Keratinocyte (primary cell): Measurements from ENCODE around the gene NGEF. TPM values are rescaled to one million over a fixed set of nuclear protein-coding genes. Genes with fewer than 3 reads are reported as not detected.

Experiments used
- DNase-seq: peaks from one replicate; pipeline ENCODE4 v3.0.0-alpha.2; 2011; ENCODE audit warnings: low read depth, missing footprints, low spot score
- FAIRE-seq: peaks from 2 replicates; lab custom pipeline; 2011; peaks lifted over from hg19 to GRCh38; lab: Jason Lieb, UNC
- H2AFZ ChIP-seq: 2 replicates; pipeline ENCODE4 v1.6.0; 2012; ENCODE audit warnings: low read length, control low read depth, inconsistent platforms; ENCODE audit not compliant: control insufficient read depth
- H3K27ac ChIP-seq: 2 replicates; pipeline ENCODE4 v1.5.1; 2011; ENCODE audit warnings: low read length; ENCODE audit not compliant: control insufficient read depth, insufficient read depth
- H3K27me3 ChIP-seq: 3 replicates; pipeline ENCODE4 v1.6.0; 2011; ENCODE audit warnings: low read length; ENCODE audit not compliant: control insufficient read depth, insufficient read depth; ENCODE audit errors: extremely low read depth
- H3K36me3 ChIP-seq, 2 experiments: 2 replicates in 1 of 2; 3 replicates in 1 of 2; pipeline ENCODE4 v1.5.1; 2011; ENCODE audit warnings: low read length in 2 of 2, mild to moderate bottlenecking in 1 of 2; ENCODE audit not compliant: control insufficient read depth in 2 of 2, insufficient read depth in 2 of 2; ENCODE audit errors: extremely low read depth in 1 of 2
- H3K4me1 ChIP-seq: 3 replicates; pipeline ENCODE4 v1.5.1; 2011; ENCODE audit warnings: low read length; ENCODE audit not compliant: control insufficient read depth, insufficient read depth; ENCODE audit errors: extremely low read depth
- H3K4me2 ChIP-seq: 3 replicates; pipeline ENCODE4 v1.6.0; 2011; ENCODE audit warnings: low read depth, low read length; ENCODE audit not compliant: control insufficient read depth, insufficient read depth; ENCODE audit errors: extremely low read depth
- H3K4me3 ChIP-seq, 3 experiments: fragments of 200-600 bp in 1 of 3; sonication (generic) in 1 of 3; 2 replicates in 2 of 3; 3 replicates in 1 of 3; pipeline ENCODE4 v1.5.1; 2011 to 2016; ENCODE audit warnings: low read length in 3 of 3, mild to moderate bottlenecking in 3 of 3, control low read depth in 2 of 3, inconsistent platforms in 1 of 3, low read depth in 1 of 3, mixed read lengths in 1 of 3, mixed run types in 1 of 3, moderate library complexity in 1 of 3; ENCODE audit not compliant: control insufficient read depth in 2 of 3, insufficient read depth in 2 of 3; ENCODE audit errors: extremely low read depth in 1 of 3
- H3K79me2 ChIP-seq: 2 replicates; pipeline ENCODE4 v1.6.0; 2012; ENCODE audit warnings: low read length; ENCODE audit not compliant: control insufficient read depth, insufficient read depth
- H3K9ac ChIP-seq: 3 replicates; pipeline ENCODE4 v1.6.0; 2011; ENCODE audit warnings: low read length; ENCODE audit not compliant: control insufficient read depth, insufficient read depth; ENCODE audit errors: extremely low read depth
- H3K9me1 ChIP-seq: 3 replicates; pipeline ENCODE4 v1.6.0; 2011; ENCODE audit warnings: low read length; ENCODE audit not compliant: control insufficient read depth, insufficient read depth; ENCODE audit errors: extremely low read depth
- H3K9me3 ChIP-seq: 2 replicates; pipeline ENCODE4 v1.5.1; 2012; ENCODE audit warnings: low read depth, low read length; ENCODE audit not compliant: control insufficient read depth
- H4K20me1 ChIP-seq: 3 replicates; pipeline ENCODE4 v1.6.0; 2011; ENCODE audit warnings: low read length; ENCODE audit not compliant: control insufficient read depth, insufficient read depth; ENCODE audit errors: extremely low read depth
- EZH2 ChIP-seq: IDR thresholded peaks from one replicate; pipeline ENCODE4 v1.6.1; 2012; ENCODE audit warnings: inconsistent platforms, mild to moderate bottlenecking, low read length, moderate library complexity
- dilution Hi-C: fragments of 300-500 bp; cut with MboI; formaldehyde crosslinking; loops from one replicate; pipeline ENCODE4 v1.7.0; 2020; ENCODE audit warnings: low sequenced_read_pairs; ENCODE audit not compliant: extremely low pct_ligation_motif_present
- polyA plus RNA-seq, 5 experiments: library from polyadenylated mRNA; depleted of rRNA in 3 of 5; stranded (reverse) in 3 of 5; stranded (forward) in 1 of 5; unstranded in 1 of 5; fragments of >200 nt; gene quantifications; 1 replicate in 1 of 5; 2 replicates in 3 of 5; 3 replicates in 1 of 5; pipeline versions ENCODE4 v1.2.1 to v1.2.3, GENCODE V29; 2011 to 2012; ENCODE audit warnings: missing spikeins in 2 of 5, low read depth in 1 of 5, low replicate concordance in 1 of 5
- TF ChIP-seq, protein P1 (sequence below), 3 experiments: IDR thresholded peaks in 1 of 3; conservative IDR thresholded peaks in 1 of 3; optimal IDR thresholded peaks in 1 of 3; 2 replicates in 2 of 3; 3 replicates in 1 of 3; pipeline versions ENCODE3 to v1.5.1; 2011; ENCODE audit warnings: low read length in 3 of 3, mild to moderate bottlenecking in 3 of 3, moderate library complexity in 2 of 3, control low read depth in 1 of 3, inconsistent platforms in 1 of 3; ENCODE audit not compliant: insufficient read depth in 2 of 3; ENCODE audit errors: extremely low read depth in 1 of 3

The NGEF gene
- polyA plus RNA-seq, 1 donor (not counting 4 experiments of a cell fraction or from before 2014, with no cell fraction given), result 0.17 TPM

DNA sequence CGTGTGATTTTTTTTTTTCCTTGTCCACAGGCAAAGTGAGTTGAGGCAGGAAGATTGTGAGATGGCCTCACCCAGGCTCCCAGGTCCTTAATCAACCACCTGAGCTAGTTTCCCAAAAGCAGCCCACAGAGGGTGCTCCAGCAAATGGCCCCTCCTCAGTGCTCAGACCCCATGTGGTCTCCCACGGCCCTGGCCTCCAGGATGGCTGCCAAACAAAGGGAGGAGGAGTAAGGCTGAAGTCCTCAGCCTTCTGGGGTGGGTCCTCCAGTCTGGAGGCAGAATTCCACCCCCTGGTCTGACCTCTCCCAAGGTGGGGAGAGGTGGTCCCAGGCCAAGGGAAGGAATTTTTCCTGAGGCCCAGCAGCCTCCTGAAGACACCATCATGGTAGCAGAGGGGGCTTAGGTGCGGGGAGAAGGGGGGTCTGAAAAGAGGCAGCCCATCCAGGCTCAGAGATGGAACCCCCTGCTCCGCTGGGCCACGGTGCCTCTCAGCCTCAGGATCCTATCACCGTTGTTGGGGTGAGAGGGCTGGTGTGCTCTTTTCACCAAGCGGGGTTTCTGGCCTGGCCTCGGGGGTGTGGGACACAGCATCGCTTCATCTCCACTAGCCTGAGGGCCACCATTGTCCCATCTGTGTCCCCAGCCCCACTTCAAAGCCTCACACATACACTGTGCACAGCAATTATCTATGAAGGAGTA lies 2.3 kb downstream of the NGEF start:
- Histone ChIP-seq H3K79me2 (no peaks in the 10 kb centered on the region), H3K9me3 (no peaks in the 10 kb centered on the region), H3K4me1 (no peaks in the 10 kb centered on the region), H3K4me3 (no peak overlapping the region), H3K27me3 (peaks cover 13% of the 10 kb centered on the region), H4K20me1 (no peaks in the 10 kb centered on the region), H3K36me3 (no peaks in the 10 kb centered on the region), H3K4me2 (no peak overlapping the region), H3K27ac (no peak overlapping the region), H2AFZ (no peak overlapping the region), H3K9me1 (no peaks in the 10 kb centered on the region), H3K9ac (no peak overlapping the region)
- dilution Hi-C loops, result no loop called here
- DNase-seq (no peak), FAIRE-seq (no peak)
- TF ChIP-seq, protein P1, sequence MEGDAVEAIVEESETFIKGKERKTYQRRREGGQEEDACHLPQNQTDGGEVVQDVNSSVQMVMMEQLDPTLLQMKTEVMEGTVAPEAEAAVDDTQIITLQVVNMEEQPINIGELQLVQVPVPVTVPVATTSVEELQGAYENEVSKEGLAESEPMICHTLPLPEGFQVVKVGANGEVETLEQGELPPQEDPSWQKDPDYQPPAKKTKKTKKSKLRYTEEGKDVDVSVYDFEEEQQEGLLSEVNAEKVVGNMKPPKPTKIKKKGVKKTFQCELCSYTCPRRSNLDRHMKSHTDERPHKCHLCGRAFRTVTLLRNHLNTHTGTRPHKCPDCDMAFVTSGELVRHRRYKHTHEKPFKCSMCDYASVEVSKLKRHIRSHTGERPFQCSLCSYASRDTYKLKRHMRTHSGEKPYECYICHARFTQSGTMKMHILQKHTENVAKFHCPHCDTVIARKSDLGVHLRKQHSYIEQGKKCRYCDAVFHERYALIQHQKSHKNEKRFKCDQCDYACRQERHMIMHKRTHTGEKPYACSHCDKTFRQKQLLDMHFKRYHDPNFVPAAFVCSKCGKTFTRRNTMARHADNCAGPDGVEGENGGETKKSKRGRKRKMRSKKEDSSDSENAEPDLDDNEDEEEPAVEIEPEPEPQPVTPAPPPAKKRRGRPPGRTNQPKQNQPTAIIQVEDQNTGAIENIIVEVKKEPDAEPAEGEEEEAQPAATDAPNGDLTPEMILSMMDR (optimal IDR thresholded peaks at IDR 0.05 in 1 of 3, IDR thresholded peaks at IDR 0.05 in 1 of 3, conservative IDR thresholded peaks at IDR 0.05 in 1 of 3; ENCODE audit: extremely low read depth in 1 of 3, insufficient read depth in 2 of 3, low read length in 3 of 3), result no peak
- no peak for TF ChIP-seq EZH2

DNA sequence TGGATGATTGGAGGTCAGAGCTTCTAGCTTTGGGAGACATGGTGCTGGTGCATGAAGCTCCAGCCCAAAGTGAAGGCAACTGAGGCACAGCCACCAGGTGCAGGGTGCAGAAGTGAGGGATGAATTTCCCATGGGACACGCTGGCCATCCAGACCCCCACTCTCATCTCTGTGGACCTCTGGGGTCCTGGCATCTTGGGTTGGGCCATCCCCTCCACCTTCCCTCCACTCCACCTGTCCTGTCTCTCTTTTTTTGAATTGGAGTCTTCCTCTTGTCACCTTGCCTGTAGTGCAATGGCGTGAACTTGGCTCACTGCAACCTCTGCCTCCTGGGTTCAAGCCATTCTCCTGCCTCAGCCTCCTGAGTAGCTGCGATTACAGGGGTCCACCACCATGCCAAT lies 3.4 kb downstream of the NGEF start:
- H3K9me3 ChIP-seq, result no peaks in the 10 kb centered on the region
- H3K79me2 ChIP-seq, result no peaks in the 10 kb centered on the region
- H4K20me1 ChIP-seq, result no peaks in the 10 kb centered on the region
- peaks cover 16% of the 10 kb centered on the region for H3K27me3 ChIP-seq
- H3K4me2 ChIP-seq, result no peak overlapping the region
- no peaks in the 10 kb centered on the region for H3K9me1 ChIP-seq
- no peak overlapping the region for H3K27ac ChIP-seq
- TF ChIP-seq, protein P1 (optimal IDR thresholded peaks at IDR 0.05 in 1 of 3, IDR thresholded peaks at IDR 0.05 in 1 of 3, conservative IDR thresholded peaks at IDR 0.05 in 1 of 3; ENCODE audit: extremely low read depth in 1 of 3, insufficient read depth in 2 of 3, low read length in 3 of 3), result no peak
- no peak for TF ChIP-seq EZH2
- H3K4me1 ChIP-seq, result no peaks in the 10 kb centered on the region
- no peak for DNase-seq
- no peak for FAIRE-seq
- no peak overlapping the region for H3K4me3 ChIP-seq
- H2AFZ ChIP-seq, result no peak overlapping the region
- dilution Hi-C loops, result no loop called here
- no peaks in the 10 kb centered on the region for H3K36me3 ChIP-seq
- no peak overlapping the region for H3K9ac ChIP-seq
